ENCODE data around the gene R3HDM2.

R3HDM2 gene

GRCh38 chr12:57467212-57467874 is 36.5 kb upstream of the R3HDM2 start:
- no peak for DNase-seq (ENCODE audit: low read depth)

- DNase-seq (ENCODE audit: low read depth): no peak
Measured at GRCh38 chr12:57465747-57466505, 35.1 kb upstream of the R3HDM2 start.

GRCh38 chr12:57465030-57465746 is 34.3 kb upstream of the R3HDM2 start:
- no peak for DNase-seq (ENCODE audit: low read depth)

- no peak for DNase-seq (ENCODE audit: low read depth)
Measured at GRCh38 chr12:57464569-57464968, 33.7 kb upstream of the R3HDM2 start.

GRCh38 chr12:57462912-57463253 is 32.0 kb upstream of the R3HDM2 start:
- no peak for DNase-seq (ENCODE audit: low read depth)

GRCh38 chr12:57462251-57462911 is 31.5 kb upstream of the R3HDM2 start:
- DNase-seq (ENCODE audit: low read depth): peak; percentile 82

- no peak for DNase-seq (ENCODE audit: low read depth)
Measured at GRCh38 chr12:57461917-57462250, 31.0 kb upstream of the R3HDM2 start.

GRCh38 chr12:57461276-57461916 is 30.6 kb upstream of the R3HDM2 start:
- DNase-seq (ENCODE audit: low read depth): no peak

GRCh38 chr12:57460841-57461275 is 30.0 kb upstream of the R3HDM2 start:
- DNase-seq (ENCODE audit: low read depth): no peak

GRCh38 chr12:57460468-57460784 is 29.6 kb upstream of the R3HDM2 start:
- no peak for DNase-seq (ENCODE audit: low read depth)

GRCh38 chr12:57459750-57460467 is 29.1 kb upstream of the R3HDM2 start, which contains the start of gene GLI1:
TSS of gene GLI1 (plus strand) at chr12:57459785. CDS start at chr12:57463692, 3,907 bp downstream.
- DNase-seq (ENCODE audit: low read depth): no peak

- DNase-seq (ENCODE audit: low read depth): peak; percentile 89
Measured at GRCh38 chr12:57459055-57459749, 28.4 kb upstream of the R3HDM2 start.

GRCh38 chr12:57458665-57459054 is 27.8 kb upstream of the R3HDM2 start:
- no peak for DNase-seq (ENCODE audit: low read depth)

GRCh38 chr12:57456737-57457490 is 26.1 kb upstream of the R3HDM2 start:
- no peak for DNase-seq (ENCODE audit: low read depth)

GRCh38 chr12:57456145-57456700 is 25.4 kb upstream of the R3HDM2 start:
- DNase-seq (ENCODE audit: low read depth): no peak

- no peak for DNase-seq (ENCODE audit: low read depth)
Measured at GRCh38 chr12:57455374-57456144, 24.7 kb upstream of the R3HDM2 start.

- no peak for DNase-seq (ENCODE audit: low read depth)
Measured at GRCh38 chr12:57454566-57455373, 23.9 kb upstream of the R3HDM2 start, which contains the start of gene INHBE. TSS of gene INHBE (plus strand) at chr12:57455307. CDS start at chr12:57455537, 230 bp downstream.

- no peak for DNase-seq (ENCODE audit: low read depth)
Measured at GRCh38 chr12:57454213-57454565, 23.3 kb upstream of the R3HDM2 start.
